Stimulated activated naive CD8-positive, alpha-beta T cell treated with anti-CD3 and anti-CD28 coated beads, Interleukin-15, Interleukin-2, amounts not matched to agents 100 ng/mL and 50 ng/mL, for 24 hours (primary cell): Measurements from ENCODE around the gene FIBCD1.

Source experiments
- H3K27ac Mint-ChIP-seq: one replicate; pipeline ENCODE4 v1.8.0; 2021; ENCODE audit warnings: mild to moderate bottlenecking, mixed read lengths
- H3K27me3 Mint-ChIP-seq: one replicate; pipeline ENCODE4 v1.8.0; 2021; ENCODE audit warnings: mixed read lengths
- H3K36me3 Mint-ChIP-seq: one replicate; pipeline ENCODE4 v1.8.0; 2021; ENCODE audit warnings: low read depth, mixed read lengths
- H3K4me1 Mint-ChIP-seq: one replicate; pipeline ENCODE4 v1.8.0; 2021; ENCODE audit warnings: low read depth, mixed read lengths
- H3K4me3 Mint-ChIP-seq: one replicate; pipeline ENCODE4 v1.8.0; 2021; ENCODE audit warnings: mild to moderate bottlenecking, mixed read lengths
- H3K9me3 Mint-ChIP-seq: one replicate; pipeline ENCODE4 v1.8.0; 2021; ENCODE audit warnings: mixed read lengths

Gene FIBCD1

DNA sequence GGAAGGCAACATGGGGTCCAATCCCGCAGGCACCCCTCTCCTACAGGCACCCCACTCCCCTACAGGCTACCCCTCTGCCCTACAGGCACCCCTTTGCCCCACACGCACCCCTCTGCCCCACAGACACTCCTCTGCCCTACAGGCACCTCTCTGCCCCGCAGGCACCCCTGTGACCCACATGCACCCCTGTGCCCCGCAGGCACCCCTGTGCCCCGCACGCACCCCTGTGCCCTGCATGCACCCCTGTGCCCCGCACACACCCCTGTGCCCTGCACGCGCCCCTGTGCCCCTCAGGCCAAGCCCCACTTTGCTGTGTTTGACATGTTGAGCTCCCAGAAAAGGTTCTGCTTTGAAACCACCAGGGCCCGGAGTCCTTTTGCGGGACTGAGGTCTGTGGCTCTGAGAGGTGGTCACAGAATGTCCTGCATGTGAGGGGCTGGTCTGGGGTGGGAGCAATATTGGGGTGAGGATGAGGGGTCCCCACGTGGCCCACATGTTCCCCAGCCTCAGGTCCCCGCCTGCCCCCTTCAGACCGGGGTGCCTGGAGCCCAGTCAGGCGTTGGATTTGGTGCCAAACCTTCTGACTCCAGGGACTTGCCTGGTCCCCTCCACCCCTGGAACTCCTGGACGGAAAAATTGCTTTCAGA lies 41.8 kb downstream of the FIBCD1 start:
- H3K4me1 Mint-ChIP-seq: no peaks in the 10 kb centered on the region
- no peaks in the 10 kb centered on the region for H3K36me3 Mint-ChIP-seq
- H3K27ac Mint-ChIP-seq: no peak overlapping the region

DNA sequence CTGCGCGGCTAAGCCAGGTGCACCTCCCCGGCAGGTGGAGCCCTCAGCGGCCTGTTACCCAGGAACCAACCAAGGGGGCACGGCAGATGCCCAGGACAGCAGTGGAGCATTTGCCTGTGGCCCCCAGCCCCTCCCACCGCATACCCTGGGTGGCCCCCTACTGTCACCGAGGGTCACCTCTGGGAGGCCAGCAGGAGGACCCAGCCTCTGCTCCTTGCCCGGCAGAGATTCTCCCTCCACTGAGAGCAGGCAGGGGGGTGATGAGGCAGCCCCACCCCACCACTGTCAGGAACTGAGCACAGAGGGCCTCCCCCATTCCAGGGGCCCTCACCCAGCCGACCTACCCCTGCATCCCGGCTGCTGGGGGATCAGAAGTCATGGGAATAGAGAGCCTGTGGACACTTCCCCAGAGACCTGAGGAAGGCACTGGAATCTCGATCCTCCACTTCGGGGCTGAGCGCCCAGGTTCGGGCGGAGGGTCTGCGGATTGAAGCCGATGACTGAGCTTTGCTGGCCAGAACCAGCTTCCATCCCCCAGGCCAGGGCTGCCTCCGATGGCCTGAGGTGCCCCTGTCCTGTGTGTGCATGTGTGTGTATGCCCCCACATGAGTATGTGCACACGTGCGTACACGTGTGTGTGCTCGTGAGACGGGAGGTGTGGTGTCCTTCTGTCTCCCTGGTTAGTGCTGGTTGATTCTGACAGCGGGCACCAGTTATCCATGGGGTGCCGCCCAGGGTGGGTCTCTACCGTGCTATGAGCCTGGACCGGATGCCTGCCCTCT lies 42.6 kb downstream of the FIBCD1 start, which contains the start of gene QRFP:
TSS of gene QRFP (minus strand) at position 580 of the 782 bp plus-strand sequence. CDS start 2,974 bp downstream, outside the sequence.
- Mint-ChIP-seq H3K4me1 (no peaks in the 10 kb centered on the region), H3K9me3 (no peaks in the 10 kb centered on the region), H3K4me3 (no peak within 1 kb of the TSS), H3K27me3 (no peaks in the 10 kb centered on the region), H3K27ac (no peak within 1 kb of the TSS), H3K36me3 (no peaks in the 10 kb centered on the region)

More for the DNA sequence above, 41.8 kb downstream of the FIBCD1 start:
- Mint-ChIP-seq H3K27me3 (no peaks in the 10 kb centered on the region), H3K4me3 (no peak overlapping the region), H3K9me3 (no peaks in the 10 kb centered on the region)

DNA sequence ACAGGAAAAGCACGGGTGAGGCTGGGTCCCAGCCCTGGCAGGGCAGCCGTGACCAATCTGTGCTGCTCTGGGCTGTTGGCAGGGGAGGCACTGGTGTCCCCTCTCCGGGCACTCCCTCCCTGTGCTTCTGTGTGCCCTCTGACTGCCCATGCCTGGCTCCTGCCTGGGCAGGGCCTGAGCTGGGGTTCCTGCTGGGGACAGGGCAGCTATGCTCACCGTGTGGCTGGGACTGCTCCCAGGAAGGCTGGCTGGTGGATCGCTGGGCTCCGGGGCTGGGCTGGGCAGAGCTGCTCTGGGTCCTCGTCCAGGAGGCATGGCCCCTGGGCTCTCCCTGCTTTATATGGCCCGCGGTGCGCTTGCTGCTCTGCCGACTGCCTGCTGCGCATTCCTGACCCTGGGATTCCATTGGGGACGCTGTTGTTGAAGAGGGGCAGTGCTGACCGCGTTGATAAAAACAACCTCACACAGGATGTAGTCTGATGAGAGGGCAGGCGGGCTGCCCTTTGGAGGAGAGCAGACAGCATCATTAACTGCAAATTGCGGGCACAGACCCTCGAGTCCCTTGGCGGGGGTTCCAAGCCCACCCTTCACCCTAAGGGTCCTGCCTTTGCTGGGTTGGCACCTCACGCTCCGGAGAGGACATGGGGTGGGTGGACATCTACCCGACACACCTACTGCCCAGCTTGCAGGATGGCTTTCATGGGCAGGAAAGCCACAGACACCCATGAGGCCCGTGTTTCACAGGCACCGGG lies 43.4 kb downstream of the FIBCD1 start:
- Mint-ChIP-seq H3K36me3 (no peaks in the 10 kb centered on the region), H3K27me3 (no peaks in the 10 kb centered on the region), H3K4me1 (no peaks in the 10 kb centered on the region), H3K27ac (no peak overlapping the region), H3K9me3 (no peaks in the 10 kb centered on the region), H3K4me3 (no peak overlapping the region)

DNA sequence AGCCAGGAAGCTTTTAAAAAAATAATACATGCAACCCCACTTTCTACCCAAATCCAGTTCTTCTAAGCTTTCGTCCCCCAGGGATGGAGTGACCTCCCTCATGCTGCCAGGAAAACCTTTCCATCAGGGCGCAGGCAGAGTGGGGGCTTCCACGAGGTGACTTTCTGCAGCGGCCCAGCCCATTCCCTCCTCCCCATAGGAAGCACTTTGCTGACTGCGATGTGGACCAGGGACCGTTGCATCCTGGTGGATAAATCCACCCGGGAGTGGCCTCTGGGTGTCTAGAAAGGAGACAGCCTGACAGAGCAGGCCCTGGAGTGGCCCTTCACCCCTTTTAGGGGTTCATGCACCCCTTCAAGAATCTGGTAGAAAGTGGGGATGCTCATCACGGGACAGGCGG lies 44.0 kb downstream of the FIBCD1 start:
- H3K27ac Mint-ChIP-seq: no peak overlapping the region
- H3K4me1 Mint-ChIP-seq: no peaks in the 10 kb centered on the region
- no peaks in the 10 kb centered on the region for H3K9me3 Mint-ChIP-seq
- H3K36me3 Mint-ChIP-seq: no peaks in the 10 kb centered on the region
- no peaks in the 10 kb centered on the region for H3K27me3 Mint-ChIP-seq
- H3K4me3 Mint-ChIP-seq: no peak overlapping the region

DNA sequence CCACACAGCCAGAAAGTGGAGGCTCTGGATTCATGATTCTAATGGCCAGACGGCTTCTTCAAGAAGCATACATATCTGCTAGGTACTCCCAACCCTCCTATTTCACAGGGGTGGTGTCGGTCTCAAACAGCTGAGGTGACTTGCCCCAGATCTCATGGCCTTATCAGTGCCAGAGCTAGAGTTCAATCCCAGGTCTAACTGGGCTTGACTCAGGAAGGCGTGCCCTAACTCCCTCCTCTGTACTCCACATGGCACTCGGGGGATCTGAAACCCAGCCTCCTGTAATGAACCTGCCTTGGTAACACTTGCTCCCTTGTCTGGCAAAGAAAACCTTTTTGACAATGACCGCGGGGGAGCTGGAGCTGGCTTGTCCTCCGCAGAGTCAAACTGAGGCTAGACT lies 44.5 kb downstream of the FIBCD1 start:
- Mint-ChIP-seq H3K4me1 (no peaks in the 10 kb centered on the region), H3K27ac (no peak overlapping the region), H3K36me3 (no peaks in the 10 kb centered on the region), H3K9me3 (no peaks in the 10 kb centered on the region), H3K27me3 (no peaks in the 10 kb centered on the region), H3K4me3 (no peak overlapping the region)

DNA sequence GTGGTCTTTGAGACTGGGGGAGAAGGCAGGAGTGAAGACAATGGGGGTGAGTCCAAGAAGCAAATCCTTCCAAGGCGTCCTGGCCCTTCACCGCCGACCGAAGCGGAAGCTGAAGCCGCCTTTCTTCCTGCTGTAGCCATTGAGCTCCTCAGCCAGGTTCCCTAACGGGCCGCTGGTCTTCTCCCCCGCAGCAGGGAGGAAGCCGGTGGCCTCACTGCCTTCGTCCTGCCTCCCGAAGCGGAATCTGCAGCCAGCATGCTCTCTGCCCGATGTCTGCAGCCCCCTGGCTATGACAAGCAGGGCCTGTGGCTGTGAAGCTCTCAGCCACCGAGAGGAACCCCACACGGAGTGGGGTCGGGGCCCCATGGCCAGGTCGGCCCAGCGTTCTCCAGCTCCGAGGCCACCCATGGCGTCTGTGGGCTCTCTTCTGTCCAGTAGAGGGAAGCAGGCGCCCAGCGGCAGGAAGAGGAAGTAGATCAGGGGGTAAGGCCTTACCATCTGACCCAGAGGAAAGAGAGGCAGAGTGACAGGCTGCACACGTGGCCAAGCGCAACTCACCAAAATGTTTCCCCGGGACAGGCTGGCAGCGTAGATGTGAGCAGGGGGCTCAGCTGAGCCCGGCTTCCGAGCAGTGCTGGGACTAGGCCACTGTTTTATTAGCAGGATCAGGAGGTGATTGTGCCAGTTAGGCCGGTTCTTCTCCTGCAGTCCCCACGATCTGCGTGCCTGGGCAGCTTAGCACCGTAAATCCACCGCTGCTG lies 45.5 kb downstream of the FIBCD1 start:
- Mint-ChIP-seq H3K27ac (no peak overlapping the region), H3K36me3 (no peaks in the 10 kb centered on the region)

DNA sequence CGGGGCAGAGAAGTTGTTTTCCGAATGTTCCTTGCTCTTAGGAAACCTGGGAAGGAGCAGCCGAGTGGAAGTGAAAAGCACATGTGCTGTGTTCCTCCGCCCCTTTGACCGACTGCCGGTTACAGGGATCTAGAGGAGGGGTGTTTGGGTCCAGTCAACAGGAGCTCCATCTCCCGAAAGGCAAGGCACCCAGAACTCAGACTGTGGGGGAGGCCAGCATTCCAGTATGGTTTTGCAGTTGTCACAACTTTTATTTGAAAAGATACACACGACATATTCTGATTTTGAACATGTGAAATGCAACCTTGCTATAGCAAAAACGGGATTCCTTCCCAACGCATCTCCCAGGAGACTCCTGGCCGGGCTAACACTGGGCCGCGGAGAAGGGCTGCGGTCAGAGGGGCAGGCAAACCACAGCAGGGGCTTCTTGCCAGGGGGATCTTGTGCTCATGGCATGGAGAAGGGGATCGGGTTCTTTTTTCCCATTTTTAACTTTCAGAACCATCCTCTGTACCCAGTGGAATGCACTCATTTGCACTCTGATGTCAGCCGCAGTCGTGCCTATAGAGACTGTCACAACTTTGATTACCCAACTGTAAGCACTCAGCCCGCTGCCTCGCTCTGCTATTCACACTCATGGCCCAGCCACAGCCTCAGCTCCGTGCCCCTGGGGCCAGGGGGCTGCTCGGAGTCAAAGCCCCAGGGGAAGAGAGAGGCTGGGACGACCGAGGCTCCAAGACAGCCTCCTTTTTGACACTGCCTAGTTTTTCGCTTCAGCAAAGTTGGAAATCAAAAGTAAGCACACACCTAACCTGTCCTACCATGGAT lies 46.4 kb downstream of the FIBCD1 start:
- no peak overlapping the region for H3K27ac Mint-ChIP-seq
- H3K4me1 Mint-ChIP-seq: no peaks in the 10 kb centered on the region
- no peaks in the 10 kb centered on the region for H3K9me3 Mint-ChIP-seq
- no peaks in the 10 kb centered on the region for H3K27me3 Mint-ChIP-seq
- no peak overlapping the region for H3K4me3 Mint-ChIP-seq
- peaks cover 4% of the 10 kb centered on the region for H3K36me3 Mint-ChIP-seq

More for the DNA sequence above, 45.5 kb downstream of the FIBCD1 start:
- no peak overlapping the region for H3K4me3 Mint-ChIP-seq
- H3K4me1 Mint-ChIP-seq: no peaks in the 10 kb centered on the region
- H3K27me3 Mint-ChIP-seq: no peaks in the 10 kb centered on the region
- no peaks in the 10 kb centered on the region for H3K9me3 Mint-ChIP-seq

DNA sequence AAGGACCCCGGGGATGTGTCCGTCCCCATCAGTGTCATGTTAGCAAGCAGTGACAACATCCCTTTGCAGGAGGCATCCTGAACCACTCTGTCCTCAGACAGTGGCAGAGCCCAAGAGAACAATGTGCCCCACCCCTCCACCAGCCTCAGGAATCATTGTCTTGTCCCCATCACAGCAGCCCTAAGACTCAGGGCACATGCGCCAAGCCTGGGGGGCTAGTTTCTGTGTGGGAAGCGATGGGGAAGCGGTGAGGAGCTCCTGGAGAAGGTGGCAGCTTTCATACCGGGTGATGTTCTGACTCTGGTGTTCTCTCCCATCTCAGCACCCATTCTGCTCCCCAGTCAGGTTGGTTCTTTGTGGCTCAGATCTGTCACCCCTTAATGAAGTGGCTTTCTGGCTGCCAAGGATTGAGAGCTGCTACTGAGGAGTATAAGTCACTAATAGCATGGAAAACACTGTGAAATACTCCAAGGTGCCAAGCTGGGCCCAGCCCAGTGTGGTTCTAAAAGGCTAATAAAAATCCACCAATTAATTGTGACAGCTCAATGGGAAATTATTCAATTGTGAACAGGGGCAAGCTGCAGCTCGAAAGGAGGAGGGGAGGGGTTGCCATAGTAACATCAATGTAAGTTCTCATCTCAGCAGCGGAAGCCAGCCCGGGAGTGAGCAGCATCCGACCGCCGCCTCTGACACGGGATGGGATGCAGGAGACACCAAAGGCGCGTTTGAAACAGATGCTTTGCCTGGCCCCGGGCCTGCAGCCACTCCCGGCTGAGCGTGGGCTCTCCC lies 47.2 kb downstream of the FIBCD1 start:
- Mint-ChIP-seq H3K27ac (no peak overlapping the region), H3K27me3 (no peaks in the 10 kb centered on the region), H3K4me1 (no peaks in the 10 kb centered on the region), H3K36me3 (peaks cover 12% of the 10 kb centered on the region), H3K4me3 (no peak overlapping the region), H3K9me3 (no peaks in the 10 kb centered on the region)

DNA sequence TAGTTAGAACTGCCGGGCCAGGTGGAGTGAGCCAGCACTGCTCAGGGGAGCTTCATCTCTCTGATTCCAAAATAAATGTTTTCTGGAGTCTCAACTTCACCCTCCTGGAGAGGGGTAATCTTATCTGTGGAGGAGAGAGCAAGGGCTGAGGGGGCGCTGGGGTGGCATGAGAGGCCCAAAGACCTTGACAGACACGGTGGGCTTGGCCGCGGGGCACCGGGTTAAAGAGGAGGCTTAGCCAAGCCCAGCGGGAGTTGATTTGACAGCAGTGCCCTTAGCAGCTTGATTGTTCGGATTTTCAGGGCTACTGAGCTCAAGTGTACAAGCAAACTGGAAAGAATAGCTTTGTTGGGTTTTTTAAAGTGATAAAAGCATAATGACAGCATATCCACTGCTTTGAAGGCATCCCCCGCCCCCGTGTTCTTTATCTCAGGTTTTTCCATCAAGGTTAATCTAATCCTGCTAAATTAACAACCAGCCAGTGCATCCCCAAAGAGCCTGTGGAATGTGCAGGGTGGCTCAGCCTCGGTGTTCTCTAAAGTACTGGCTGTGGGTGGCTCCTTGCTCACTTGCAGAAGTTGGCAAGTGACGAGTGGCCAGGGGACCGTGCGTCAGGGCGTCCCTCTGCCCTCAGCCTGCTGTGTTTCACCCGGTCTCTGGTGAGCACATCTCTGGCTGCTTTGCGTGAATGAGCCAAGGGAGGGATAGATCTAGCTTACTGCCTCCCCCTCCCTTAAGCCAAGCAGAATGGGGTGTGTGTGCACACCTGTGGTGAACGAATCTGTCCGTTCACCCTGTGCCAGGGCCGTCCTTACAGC lies 48.0 kb downstream of the FIBCD1 start:
- H3K9me3 Mint-ChIP-seq: no peaks in the 10 kb centered on the region
- H3K4me3 Mint-ChIP-seq: no peak overlapping the region
- H3K27ac Mint-ChIP-seq: no peak overlapping the region
- no peaks in the 10 kb centered on the region for H3K27me3 Mint-ChIP-seq
- H3K36me3 Mint-ChIP-seq: peaks cover 12% of the 10 kb centered on the region
- H3K4me1 Mint-ChIP-seq: no peaks in the 10 kb centered on the region

DNA sequence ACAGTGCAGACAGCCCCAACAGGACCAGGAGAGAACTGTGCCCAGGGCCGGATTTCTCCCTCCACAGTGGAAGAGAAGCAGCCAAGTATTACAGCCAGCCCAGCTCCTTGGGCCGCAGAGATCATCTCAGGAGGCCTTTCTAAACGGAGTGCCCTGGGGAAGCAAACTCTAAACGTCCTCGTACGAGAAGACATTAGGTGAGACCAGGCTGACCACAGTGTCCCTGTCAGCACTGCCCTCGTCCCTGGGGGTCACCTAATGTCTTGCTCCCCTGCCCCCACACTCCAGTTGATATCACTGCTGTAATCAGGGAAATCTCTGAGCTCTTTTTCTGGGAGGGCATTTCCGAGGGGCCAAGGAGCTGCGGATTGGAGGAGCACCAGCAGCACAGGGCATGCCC lies 48.9 kb downstream of the FIBCD1 start:
- peaks cover 16% of the 10 kb centered on the region for H3K36me3 Mint-ChIP-seq
- H3K4me1 Mint-ChIP-seq: no peaks in the 10 kb centered on the region
- no peak overlapping the region for H3K27ac Mint-ChIP-seq
- H3K9me3 Mint-ChIP-seq: no peaks in the 10 kb centered on the region
- no peak overlapping the region for H3K4me3 Mint-ChIP-seq
- no peaks in the 10 kb centered on the region for H3K27me3 Mint-ChIP-seq

DNA sequence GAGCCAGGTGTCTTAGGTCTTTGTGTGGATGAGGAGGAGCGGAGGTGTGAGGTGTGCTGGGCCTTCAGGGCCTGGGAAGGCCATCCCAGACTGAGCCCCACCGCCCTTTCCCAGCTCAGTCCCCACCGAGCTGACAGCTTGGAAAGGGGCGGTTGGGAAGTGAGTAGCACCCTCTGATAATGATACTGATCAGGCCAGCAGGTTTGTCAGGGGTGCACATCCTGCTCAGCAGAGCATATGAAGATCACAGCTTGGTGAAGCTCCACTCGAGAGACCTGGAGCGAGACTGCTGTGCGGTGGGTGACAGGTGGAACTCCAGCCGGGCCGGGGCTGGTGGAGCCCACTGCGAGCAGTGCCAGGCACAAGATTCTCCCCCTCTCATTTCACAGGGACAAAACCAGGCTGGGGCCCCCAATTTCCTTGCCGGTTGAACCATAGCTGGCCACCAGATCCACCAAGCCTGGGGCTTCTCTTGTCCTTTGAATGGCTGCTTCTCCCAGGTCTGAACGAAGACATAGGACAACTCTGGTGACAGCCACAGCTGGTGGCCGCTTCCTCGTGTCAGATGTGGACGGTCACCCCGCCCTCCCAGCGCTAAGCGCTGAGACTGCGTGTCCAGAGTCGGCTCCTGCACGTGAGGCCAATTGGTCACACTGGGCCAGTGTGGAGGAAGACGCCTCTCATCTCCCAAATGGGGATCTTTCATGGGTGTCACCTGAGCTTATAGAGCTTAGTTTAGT lies 50.7 kb downstream of the FIBCD1 start:
- H3K27me3 Mint-ChIP-seq: no peaks in the 10 kb centered on the region
- H3K4me1 Mint-ChIP-seq: no peaks in the 10 kb centered on the region
- peaks cover 28% of the 10 kb centered on the region for H3K36me3 Mint-ChIP-seq
- no peak overlapping the region for H3K27ac Mint-ChIP-seq
- H3K4me3 Mint-ChIP-seq: no peak overlapping the region
- H3K9me3 Mint-ChIP-seq: no peaks in the 10 kb centered on the region

DNA sequence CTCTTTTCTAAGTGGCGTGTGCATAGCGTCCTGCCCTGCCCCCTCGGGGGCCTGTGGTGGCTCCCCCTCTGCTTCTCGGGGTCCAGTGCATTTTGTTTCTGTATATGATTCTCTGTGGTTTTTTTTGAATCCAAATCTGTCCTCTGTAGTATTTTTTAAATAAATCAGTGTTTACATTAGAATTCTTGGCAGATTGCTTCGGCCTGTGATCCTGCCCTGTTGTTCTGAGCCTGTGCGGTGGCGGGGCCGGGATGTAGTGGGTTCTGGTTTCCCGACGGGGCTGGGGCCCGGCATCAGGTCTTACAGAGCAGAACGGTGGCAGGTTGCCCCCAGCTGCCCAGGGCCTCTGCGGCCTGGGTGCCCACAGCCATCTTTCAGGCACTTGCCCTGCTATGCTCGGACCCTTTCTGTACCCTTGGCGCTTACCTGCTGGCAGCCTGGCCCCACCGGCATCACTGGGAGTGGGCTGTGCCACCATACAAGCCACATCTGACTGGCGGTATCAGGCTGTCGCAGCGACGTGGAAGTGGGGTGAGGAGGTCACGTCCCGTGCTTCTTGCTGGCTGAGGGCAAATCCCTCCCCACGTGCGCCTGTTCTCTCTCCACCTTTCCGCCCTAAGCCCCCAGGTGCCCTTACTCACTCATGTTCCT lies 51.4 kb downstream of the FIBCD1 start:
- Mint-ChIP-seq H3K4me1 (no peaks in the 10 kb centered on the region), H3K4me3 (no peak overlapping the region)

More for the DNA sequence above, 51.4 kb downstream of the FIBCD1 start:
- no peaks in the 10 kb centered on the region for H3K9me3 Mint-ChIP-seq
- H3K27me3 Mint-ChIP-seq: no peaks in the 10 kb centered on the region
- H3K36me3 Mint-ChIP-seq: peaks cover 28% of the 10 kb centered on the region
- no peak overlapping the region for H3K27ac Mint-ChIP-seq
